Loucy (cell line): ENCODE measurements around the gene PPM1L.
A peak's percentile ranks its signal among the peaks of the same experiment; 100 is the strongest.
"Not testable (repeated sequence)": the region's sequence is repeated elsewhere in the genome, so short reads cannot be mapped to it uniquely, and the experiment has no call there.

Experiments
- H2AFZ ChIP-seq: fragments of 200-600 bp; sonication (generic); 2 replicates; pipeline ENCODE4 v1.6.0; 2016; ENCODE audit warnings: antibody characterized with exemption, mild to moderate bottlenecking, low read length, moderate library complexity
- H3F3A ChIP-seq: fragments of 200-600 bp; 2 replicates; pipeline ENCODE4 v1.6.0; 2016; ENCODE audit warnings: antibody characterized with exemption, low read depth, mild to moderate bottlenecking
- H3K27me3 ChIP-seq: fragments of 200-600 bp; sonication (generic); 2 replicates; pipeline ENCODE4 v1.6.1; 2014; ENCODE audit warnings: low read length, mild to moderate bottlenecking; ENCODE audit not compliant: insufficient read depth, poor library complexity, severe bottlenecking
- H3K36me3 ChIP-seq: fragments of 200-600 bp; sonication (generic); 2 replicates; pipeline ENCODE4 v1.6.1; 2016; ENCODE audit warnings: low read length; ENCODE audit not compliant: insufficient read depth
- H3K4me1 ChIP-seq: fragments of 200-600 bp; sonication (generic); 2 replicates; pipeline ENCODE4 v1.5.1; 2014; ENCODE audit warnings: low read length, mild to moderate bottlenecking; ENCODE audit not compliant: insufficient read depth, poor library complexity, severe bottlenecking
- H3K4me2 ChIP-seq: fragments of 200-600 bp; sonication (generic); 2 replicates; pipeline ENCODE4 v1.6.0; 2014; ENCODE audit warnings: antibody characterized with exemption, low read length, low read depth, mild to moderate bottlenecking; ENCODE audit not compliant: poor library complexity, severe bottlenecking
- H3K4me3 ChIP-seq: fragments of 200-600 bp; sonication (generic); 2 replicates; pipeline ENCODE4 v1.5.1; 2014; ENCODE audit warnings: low read length, mild to moderate bottlenecking, mixed read lengths; ENCODE audit not compliant: poor library complexity, severe bottlenecking
- H3K79me2 ChIP-seq: fragments of 200-600 bp; sonication (generic); 2 replicates; pipeline ENCODE4 v1.6.1; 2014; ENCODE audit warnings: low read length; ENCODE audit not compliant: insufficient read depth
- H3K9ac ChIP-seq: fragments of 200-600 bp; sonication (generic); 2 replicates; pipeline ENCODE4 v1.6.0; 2014; ENCODE audit warnings: mild to moderate bottlenecking, low read depth, low read length, moderate library complexity; ENCODE audit not compliant: poor library complexity, severe bottlenecking
- H3K9me2 ChIP-seq: fragments of 200-600 bp; sonication (generic); replicated peaks from 2 replicates; pipeline ENCODE4 v1.6.1; 2016; ENCODE audit warnings: low read depth, low read length, mixed read lengths
- H3K9me3 ChIP-seq: fragments of 200-600 bp; sonication (generic); 2 replicates; pipeline ENCODE4 v1.6.1; 2014; ENCODE audit warnings: mild to moderate bottlenecking, antibody characterized with exemption, low read length, low read depth; ENCODE audit not compliant: insufficient read depth
- H4K20me1 ChIP-seq: fragments of 200-600 bp; sonication (generic); 2 replicates; pipeline ENCODE4 v1.6.0; 2014; ENCODE audit warnings: antibody characterized with exemption, low read length, mild to moderate bottlenecking; ENCODE audit not compliant: insufficient read depth, poor library complexity, severe bottlenecking
- CTCF ChIP-seq: fragments of 200-600 bp; sonication (generic); conservative IDR thresholded peaks from 2 replicates; pipeline ENCODE4 v1.5.1; 2014; ENCODE audit warnings: mild to moderate bottlenecking, antibody characterized with exemption, low read length
- EZH2phosphoT487 ChIP-seq: fragments of 200-600 bp; IDR thresholded peaks from 2 replicates; pipeline ENCODE4 v1.6.1; 2018; ENCODE audit warnings: antibody characterized with exemption, mild to moderate bottlenecking, moderate library complexity, borderline replicate concordance

Gene PPM1L

GRCh38 chr3:160999274-160999673 is 243.2 kb downstream of the PPM1L start:
- no peaks in the 10 kb centered on the region for H4K20me1 ChIP-seq
- H3K4me2 ChIP-seq: peak overlapping the region; percentile 28
- H3K36me3 ChIP-seq: no peaks in the 10 kb centered on the region
- TF ChIP-seq CTCF (peak; percentile 30), EZH2phosphoT487 (no peak)
- no peak overlapping the region for H3K4me3 ChIP-seq
- H3K27me3 ChIP-seq: no peaks in the 10 kb centered on the region
- H3K4me1 ChIP-seq: peaks cover 27% of the 10 kb centered on the region
- H3K9me2 ChIP-seq: no peaks in the 10 kb centered on the region
- H2AFZ ChIP-seq: no peak overlapping the region
- no peaks in the 10 kb centered on the region for H3K9me3 ChIP-seq
- no peaks in the 10 kb centered on the region for H3F3A ChIP-seq
- H3K79me2 ChIP-seq: no peaks in the 10 kb centered on the region
- no peak overlapping the region for H3K9ac ChIP-seq

- H3K4me2 ChIP-seq: no peak overlapping the region
- no peak overlapping the region for H3K4me3 ChIP-seq
- H3K4me1 ChIP-seq: no peaks in the 10 kb centered on the region
- no peaks in the 10 kb centered on the region for H3F3A ChIP-seq
- no peaks in the 10 kb centered on the region for H4K20me1 ChIP-seq
- H3K27me3 ChIP-seq: no peaks in the 10 kb centered on the region
- H3K9me3 ChIP-seq: no peaks in the 10 kb centered on the region
- TF ChIP-seq CTCF (no peak), EZH2phosphoT487 (no peak)
- H3K36me3 ChIP-seq: no peaks in the 10 kb centered on the region
- H2AFZ ChIP-seq: no peak overlapping the region
- no peaks in the 10 kb centered on the region for H3K9me2 ChIP-seq
- H3K79me2 ChIP-seq: no peaks in the 10 kb centered on the region
- no peak overlapping the region for H3K9ac ChIP-seq
These were observed 252.1 kb downstream of the PPM1L start for GRCh38 chr3:161008086-161008485.

GRCh38 chr3:161010151-161010550 is 254.1 kb downstream of the PPM1L start:
- H3K27me3 ChIP-seq, H4K20me1 ChIP-seq, H3K9me3 ChIP-seq, H3K4me2 ChIP-seq, H3K9me2 ChIP-seq, H3K4me1 ChIP-seq, H2AFZ ChIP-seq, H3K9ac ChIP-seq, H3F3A ChIP-seq, H3K4me3 ChIP-seq, H3K79me2 ChIP-seq, H3K36me3 ChIP-seq: not testable (repeated sequence)

- no peaks in the 10 kb centered on the region for H3K79me2 ChIP-seq
- no peaks in the 10 kb centered on the region for H3K36me3 ChIP-seq
- no peaks in the 10 kb centered on the region for H3K9me2 ChIP-seq
- H3K4me1 ChIP-seq: no peaks in the 10 kb centered on the region
- H4K20me1 ChIP-seq: no peaks in the 10 kb centered on the region
- H3K9ac ChIP-seq: no peak overlapping the region
- TF ChIP-seq CTCF: no peak
- TF ChIP-seq EZH2phosphoT487: no peak
- no peak overlapping the region for H2AFZ ChIP-seq
- H3K9me3 ChIP-seq: no peaks in the 10 kb centered on the region
- no peaks in the 10 kb centered on the region for H3K27me3 ChIP-seq
- no peak overlapping the region for H3K4me3 ChIP-seq
- H3K4me2 ChIP-seq: no peak overlapping the region
- H3F3A ChIP-seq: no peaks in the 10 kb centered on the region
These were observed 259.1 kb downstream of the PPM1L start for GRCh38 chr3:161014843-161015749.
